Activated CD8-positive, alpha-beta memory T cell treated with anti-CD3 and anti-CD28 coated beads for 1 hour (primary cell): Measurements from ENCODE around the gene CTSW.

ENCODE experiments used
- DNase-seq, 2 donors: peaks; one replicate each; pipeline ENCODE4 v3.0.0-alpha.2; 2020; ENCODE audit warnings: low read depth in 1 of 2; ENCODE audit errors: extremely low read depth in 1 of 2

The CTSW gene

DNA sequence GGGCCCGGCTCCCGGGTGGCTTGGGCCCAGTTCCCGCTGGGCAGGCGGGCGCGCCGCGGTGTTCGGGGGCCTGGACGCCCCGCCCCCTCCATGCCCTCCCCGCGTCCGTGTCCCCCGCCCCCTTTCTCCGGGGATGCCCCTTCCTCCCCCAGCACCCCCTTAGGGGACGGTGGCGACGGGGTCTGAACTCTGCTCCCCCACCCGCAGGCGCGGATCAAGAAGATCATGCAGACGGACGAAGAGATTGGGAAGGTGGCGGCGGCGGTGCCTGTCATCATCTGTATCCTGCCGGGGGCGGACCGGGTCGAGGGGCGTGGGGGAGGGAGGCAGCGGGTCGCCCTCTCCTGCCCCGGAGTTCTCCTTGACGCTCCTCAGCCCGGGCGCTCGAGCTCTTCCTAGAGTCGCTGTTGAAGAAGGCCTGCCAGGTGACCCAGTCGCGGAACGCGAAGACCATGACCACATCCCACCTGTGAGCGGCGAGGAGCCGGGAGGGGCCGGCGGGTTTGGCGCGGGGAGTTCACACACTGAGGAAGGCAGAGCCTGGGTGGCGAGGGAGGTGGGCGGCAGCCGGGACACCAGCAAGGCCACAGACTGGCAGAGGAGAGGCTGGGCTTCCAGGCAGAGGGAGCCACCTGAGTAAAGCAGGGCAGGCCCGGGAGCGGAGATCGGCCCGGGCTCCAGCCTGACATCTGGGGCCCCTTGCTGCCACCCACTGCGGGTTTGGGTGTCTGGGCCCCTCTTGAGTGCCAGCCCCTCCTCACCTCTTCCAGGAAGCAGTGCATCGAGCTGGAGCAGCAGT is 40.1 kb downstream of the CTSW start:
- DNase-seq, result peak; percentile 11 to 41

DNA sequence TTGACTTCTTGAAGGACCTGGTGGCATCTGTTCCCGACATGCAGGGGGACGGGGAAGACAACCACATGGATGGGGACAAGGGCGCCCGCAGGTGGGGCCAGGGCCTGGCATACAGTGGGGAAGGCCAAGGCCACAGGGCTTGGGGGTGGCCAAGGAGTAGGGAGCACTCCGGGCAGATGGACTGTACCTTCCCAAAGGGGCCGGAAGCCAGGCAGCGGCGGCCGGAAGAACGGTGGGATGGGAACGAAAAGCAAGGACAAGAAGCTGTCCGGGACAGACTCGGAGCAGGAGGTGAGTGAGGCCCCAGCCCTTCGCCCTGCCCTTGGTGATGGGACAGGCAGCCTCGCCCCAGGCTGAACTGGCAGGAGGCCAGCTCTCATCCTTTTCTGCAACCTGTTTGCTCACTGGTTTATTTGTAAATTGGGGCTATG is 40.8 kb downstream of the CTSW start:
- no peak for DNase-seq

DNA sequence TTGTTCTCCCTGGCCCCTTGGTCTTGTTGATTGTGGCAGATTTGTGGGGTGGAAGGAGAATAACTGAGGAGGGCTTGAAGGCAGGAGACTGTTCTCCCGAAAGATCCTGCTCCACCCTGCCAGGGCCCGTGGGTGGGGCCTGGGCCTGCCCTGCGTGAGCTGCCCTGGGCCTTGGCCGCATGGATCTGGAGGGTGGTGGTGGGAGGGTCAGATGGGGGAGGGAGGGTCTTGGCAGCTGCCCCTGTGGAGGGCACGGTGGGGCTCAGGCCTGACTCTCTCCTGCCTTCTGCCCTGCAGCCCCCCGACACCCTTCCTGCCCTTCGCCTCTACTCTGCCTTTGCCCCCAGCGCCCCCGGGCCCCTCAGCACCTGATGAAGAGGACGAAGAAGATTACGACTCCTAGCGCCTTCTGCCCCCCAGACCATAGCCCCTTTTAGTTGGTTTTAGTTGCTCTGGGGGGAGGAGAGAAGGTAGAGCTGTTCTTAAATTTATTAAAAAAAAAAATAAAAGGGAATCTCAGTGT is 41.5 kb downstream of the CTSW start:
- no peak for DNase-seq

DNA sequence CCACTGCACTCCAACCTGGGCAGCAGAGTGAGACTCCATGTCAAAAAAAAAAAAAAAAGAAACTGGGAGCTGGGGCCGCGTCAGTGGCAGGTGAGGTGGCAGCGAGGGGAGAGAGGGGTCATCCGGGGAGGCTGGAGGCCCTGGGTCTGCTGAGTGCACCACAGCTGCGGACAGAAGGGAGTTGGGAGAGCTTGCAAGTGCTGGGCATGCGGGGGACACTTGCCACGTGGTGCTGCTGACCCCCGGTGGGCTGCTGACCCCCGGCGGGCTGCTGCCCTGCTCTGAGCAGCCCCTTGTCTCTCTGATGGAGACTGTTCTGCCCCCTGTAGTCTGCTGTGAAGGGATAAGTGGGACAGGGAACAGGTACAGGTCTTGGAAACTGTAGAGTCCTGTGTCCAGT is 42.2 kb downstream of the CTSW start:
- DNase-seq, result no peak

DNA sequence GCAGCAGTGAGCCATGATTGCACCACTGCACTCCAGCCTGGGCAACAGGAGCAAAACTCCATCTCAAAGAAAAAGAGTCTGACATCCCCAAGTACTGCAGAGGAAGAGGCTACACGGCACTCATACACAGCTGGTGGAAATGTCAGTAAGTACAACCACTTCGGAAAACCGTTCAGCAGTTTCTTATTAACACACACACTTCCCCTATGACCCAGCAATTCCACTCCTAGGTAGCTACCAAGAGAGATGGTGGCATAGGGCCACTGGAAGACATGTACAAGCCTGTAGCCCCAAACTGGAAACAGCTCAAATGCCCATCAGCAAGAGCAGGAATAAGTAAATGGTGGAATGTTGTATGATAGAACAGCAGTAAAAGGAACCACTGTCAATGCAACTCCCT is 42.9 kb downstream of the CTSW start:
- no peak for DNase-seq

DNA sequence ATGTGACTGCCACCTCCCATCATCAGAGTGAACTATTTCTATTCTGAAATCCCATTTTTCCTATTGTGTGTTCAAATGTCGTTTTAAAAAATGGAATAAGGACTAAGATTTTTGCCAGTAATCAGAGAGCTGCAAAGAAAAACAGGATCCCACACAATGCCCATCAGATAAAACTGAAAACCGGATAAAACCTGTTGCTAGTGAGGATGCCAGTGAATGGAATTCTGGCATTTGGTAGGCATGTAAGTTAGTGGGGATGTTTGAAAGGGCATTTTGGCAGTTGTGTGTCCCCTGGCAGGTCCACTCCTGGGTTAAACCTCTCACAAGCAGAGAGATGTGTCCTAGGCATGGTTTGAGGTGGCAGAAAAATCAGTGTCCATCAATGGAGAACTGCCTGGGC is 45.8 kb downstream of the CTSW start:
- no peak for DNase-seq

DNA sequence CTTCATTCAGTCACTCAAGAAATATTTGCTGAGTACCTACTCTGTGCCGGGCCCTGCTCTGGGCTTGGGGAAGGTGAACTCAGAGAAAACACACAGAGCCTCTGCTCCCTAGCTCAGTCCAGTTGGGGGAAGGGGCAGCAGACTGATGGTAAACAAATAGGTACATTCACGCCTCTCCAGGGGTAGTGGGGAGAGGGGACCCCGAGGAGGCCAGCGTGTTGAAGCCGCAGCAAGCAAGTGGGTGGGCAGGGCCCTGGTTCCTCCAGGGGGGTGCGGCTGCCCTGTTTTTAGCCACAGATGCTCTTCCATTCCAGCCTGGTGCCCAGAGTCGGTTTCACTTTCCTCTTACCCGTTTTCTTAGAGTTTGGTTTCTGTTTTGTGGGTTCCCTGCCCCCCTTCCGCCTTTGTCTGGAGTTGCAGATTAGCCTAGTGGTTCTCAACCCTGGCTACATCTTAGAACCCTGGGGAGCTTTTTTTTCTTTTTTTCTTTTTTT is 48.3 kb downstream of the CTSW start:
- DNase-seq, result peak; percentile 43 to 56

DNA sequence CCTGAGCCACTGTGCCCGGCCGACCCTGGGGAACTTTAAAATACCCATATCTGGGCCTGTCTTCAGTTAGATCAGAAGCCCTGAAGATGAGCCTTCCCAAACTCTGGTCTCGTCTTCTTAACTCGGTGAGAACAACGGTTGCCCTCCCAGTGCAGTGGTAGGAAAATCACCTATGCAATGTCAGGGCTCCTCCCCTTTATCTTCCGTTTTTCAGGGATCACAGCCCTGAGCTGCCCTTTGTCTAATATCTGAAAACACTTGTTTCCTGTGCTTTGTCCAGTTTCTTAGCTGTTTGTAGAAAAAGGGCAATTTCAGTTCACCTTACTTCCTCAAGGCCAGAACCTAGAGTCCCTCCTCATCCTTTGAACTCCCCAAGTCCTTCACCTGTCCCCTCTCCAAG is 49.0 kb downstream of the CTSW start:
- DNase-seq, result no peak

DNA sequence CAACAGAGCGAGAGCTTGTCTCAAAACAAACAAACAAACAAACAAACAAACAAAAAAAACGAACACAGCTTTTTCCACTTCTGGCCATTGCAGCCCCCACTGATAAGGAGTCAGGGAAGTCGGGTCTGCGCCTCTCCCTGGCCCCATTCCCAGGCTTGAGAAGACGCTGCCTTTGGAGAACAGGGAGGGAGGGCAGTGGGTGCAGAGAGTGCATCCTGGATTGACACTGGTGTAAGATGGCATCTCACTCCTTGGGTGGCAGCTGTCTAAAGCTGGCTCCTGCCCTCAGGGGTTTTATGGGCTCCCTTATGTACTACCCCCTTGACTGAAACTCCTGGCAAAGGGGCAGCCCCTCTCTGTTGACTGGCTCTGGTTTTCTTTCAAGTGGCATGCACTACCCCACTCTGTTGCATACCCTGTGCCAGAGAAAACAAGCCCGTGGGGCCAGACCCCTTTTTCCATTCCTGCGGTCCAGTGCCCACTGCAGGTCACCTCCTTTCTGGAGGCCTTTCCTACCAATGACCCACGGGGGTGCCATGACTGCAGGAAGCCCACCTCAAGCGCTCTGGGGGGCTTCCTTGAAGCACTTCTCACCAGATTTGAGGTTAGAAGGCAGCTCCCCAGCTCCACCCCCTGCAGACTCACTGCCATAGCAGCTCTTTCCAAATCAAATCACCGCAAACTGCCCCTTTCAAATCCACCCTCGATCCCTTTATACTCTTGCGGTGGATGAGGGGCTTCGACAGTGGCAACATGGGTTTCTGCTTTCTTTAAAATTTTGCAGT is 52.3 kb downstream of the CTSW start:
- no peak for DNase-seq

DNA sequence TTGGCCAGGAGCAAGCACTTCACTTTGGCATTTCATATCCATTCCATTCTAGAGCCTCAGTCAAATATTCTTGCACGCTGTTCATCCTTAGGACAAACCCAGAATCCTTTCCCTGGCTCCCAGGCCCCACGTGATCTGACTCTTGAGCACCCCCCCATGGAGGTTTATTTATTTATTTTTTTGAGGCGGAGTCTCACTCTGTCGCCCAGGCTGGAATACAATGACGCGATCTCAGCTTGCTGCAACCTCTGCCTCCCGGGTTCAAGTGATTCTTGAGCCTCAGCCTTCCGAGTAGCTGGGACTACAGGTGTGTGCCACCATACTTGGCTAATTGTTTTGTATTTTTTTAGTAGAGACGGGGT is 52.9 kb downstream of the CTSW start:
- DNase-seq, result no peak
